ENCODE measurements around the gene OXSR1.

DNA sequence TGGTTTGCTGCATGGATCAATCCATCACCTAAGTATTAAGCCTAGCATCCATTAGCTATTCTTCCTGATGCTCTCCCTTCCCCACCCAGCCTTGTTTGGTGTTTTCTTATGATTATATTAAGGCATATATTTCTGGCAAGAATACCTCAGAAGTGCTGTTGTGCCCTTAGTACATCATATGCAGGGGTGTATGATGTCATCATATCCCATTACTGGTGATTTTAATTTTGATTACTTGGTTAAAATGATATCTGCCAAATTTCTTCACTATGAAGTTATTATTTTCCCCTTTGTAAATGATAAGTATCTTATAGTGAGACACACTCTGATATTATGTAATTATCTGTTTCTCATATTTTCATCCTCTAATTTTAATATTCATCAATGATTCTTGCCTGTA, 132.2 kb downstream of the OXSR1 start:
- no peak for TF ChIP-seq POLR2A (IDR thresholded peaks at IDR 0.05)
- TF ChIP-seq, protein P1, sequence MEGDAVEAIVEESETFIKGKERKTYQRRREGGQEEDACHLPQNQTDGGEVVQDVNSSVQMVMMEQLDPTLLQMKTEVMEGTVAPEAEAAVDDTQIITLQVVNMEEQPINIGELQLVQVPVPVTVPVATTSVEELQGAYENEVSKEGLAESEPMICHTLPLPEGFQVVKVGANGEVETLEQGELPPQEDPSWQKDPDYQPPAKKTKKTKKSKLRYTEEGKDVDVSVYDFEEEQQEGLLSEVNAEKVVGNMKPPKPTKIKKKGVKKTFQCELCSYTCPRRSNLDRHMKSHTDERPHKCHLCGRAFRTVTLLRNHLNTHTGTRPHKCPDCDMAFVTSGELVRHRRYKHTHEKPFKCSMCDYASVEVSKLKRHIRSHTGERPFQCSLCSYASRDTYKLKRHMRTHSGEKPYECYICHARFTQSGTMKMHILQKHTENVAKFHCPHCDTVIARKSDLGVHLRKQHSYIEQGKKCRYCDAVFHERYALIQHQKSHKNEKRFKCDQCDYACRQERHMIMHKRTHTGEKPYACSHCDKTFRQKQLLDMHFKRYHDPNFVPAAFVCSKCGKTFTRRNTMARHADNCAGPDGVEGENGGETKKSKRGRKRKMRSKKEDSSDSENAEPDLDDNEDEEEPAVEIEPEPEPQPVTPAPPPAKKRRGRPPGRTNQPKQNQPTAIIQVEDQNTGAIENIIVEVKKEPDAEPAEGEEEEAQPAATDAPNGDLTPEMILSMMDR (IDR thresholded peaks at IDR 0.05), result no peak
